Measurements from ENCODE around the gene TTC34. TPM values are rescaled to one million over a fixed set of nuclear protein-coding genes. Genes with fewer than 3 reads are reported as not detected.
"Not testable (repeated sequence)": the region's sequence is repeated elsewhere in the genome, so short reads cannot be mapped to it uniquely, and the experiment has no call there.

Gene TTC34
- total RNA-seq, 6 experiments from 2014 or later = 0.11 to 0.19 (median 0.16) TPM

DNA sequence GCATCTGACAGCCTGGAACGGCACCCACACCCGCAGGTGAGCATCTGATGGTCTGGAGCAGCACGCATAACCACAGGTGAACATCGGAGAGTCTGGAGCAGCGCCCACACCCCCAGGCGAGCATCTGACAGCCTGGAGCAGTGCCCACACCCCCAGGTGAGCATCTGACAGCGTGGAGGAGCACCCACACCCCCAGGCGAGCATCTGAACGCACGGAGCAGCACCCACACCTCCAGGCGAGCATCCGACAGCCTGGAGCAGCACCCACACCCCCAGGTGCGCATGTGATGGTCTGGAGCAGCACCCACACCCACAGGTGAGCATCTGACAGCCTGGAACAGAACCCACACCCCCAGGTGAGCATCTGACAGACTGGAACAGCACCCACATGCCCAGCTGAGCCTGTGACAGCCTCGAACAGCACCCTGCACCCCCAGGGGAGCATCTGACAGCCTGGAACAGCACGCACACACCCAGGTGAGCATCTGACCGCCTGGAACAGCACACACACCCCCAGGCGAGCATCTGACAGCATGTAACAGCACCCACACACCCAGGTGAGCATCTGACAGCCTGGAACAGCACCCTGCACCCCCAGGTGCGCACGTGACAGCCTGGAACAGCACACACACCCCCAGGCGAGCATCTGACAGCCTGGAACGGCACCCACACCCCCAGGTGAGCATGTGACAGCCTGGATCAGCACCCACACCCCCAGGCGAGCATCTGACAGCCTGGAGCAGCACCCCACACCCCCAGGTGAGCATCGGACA, 115.2 kb downstream of the TTC34 start:
- not testable (repeated sequence) for H3K27me3 Mint-ChIP-seq (ENCODE audit: insufficient read depth); H3K4me1 Mint-ChIP-seq (ENCODE audit: low read depth); H3K4me3 Mint-ChIP-seq; DNase-seq; H3K27ac Mint-ChIP-seq; H3K36me3 Mint-ChIP-seq (ENCODE audit: low read depth)
- peaks cover 22% of the 10 kb centered on the region for H3K9me3 Mint-ChIP-seq

DNA sequence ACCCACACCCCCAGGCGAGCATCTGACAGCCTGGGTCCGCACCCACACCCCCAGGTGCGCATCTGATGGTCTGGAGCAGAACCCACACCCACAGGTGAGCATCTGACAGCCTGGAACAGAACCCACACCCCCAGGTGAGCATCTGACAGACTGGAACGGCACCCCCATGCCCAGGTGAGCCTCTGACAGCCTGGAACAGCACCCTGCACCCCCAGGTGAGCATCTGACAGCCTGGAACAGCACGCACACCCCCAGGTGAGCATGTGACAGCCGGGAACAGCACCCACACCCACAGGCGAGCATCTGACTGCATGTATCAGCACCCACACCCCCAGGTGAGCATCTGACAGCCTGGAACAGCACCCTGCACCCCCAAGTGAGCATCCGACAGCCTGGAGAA, 115.8 kb downstream of the TTC34 start:
- not testable (repeated sequence) for H3K4me1 Mint-ChIP-seq (ENCODE audit: low read depth); H3K27ac Mint-ChIP-seq; DNase-seq; H3K4me3 Mint-ChIP-seq; H3K27me3 Mint-ChIP-seq (ENCODE audit: insufficient read depth); H3K36me3 Mint-ChIP-seq (ENCODE audit: low read depth)
- peaks cover 22% of the 10 kb centered on the region for H3K9me3 Mint-ChIP-seq

GRCh38 chr1:2684878-2685277, 116.6 kb downstream of the TTC34 start:
- H3K4me1 Mint-ChIP-seq (ENCODE audit: low read depth); H3K4me3 Mint-ChIP-seq; H3K27me3 Mint-ChIP-seq (ENCODE audit: insufficient read depth); DNase-seq; H3K27ac Mint-ChIP-seq; H3K36me3 Mint-ChIP-seq (ENCODE audit: low read depth): not testable (repeated sequence)
- peaks cover 22% of the 10 kb centered on the region for H3K9me3 Mint-ChIP-seq

GRCh38 chr1:2684000-2684399, 117.5 kb downstream of the TTC34 start:
- not testable (repeated sequence) for H3K4me3 Mint-ChIP-seq; H3K27me3 Mint-ChIP-seq (ENCODE audit: insufficient read depth); H3K27ac Mint-ChIP-seq; DNase-seq; H3K4me1 Mint-ChIP-seq (ENCODE audit: low read depth); H3K36me3 Mint-ChIP-seq (ENCODE audit: low read depth)
- peaks cover 22% of the 10 kb centered on the region for H3K9me3 Mint-ChIP-seq

DNA sequence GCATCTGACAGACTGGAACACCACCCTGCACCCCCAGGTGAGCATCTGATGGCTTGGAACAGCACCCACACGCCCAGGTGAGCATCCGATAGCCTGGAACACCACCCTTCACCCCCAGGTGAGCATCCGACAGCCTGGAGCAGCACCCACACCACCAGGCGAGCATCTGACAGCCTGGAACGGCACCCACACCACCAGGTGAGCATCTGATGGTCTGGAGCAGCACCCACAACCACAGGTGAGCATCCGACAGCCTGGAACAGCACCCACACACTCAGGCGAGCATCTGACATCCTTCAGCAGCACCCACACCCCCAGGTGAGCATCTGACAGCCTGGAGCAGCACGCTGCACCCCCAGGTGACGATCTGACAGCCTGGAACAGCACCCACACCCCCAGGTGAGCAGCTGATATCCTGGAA, 118.2 kb downstream of the TTC34 start:
- H3K4me3 Mint-ChIP-seq; H3K4me1 Mint-ChIP-seq (ENCODE audit: low read depth); H3K27me3 Mint-ChIP-seq (ENCODE audit: insufficient read depth); H3K36me3 Mint-ChIP-seq (ENCODE audit: low read depth); DNase-seq; H3K27ac Mint-ChIP-seq: not testable (repeated sequence)
- H3K9me3 Mint-ChIP-seq = peaks cover 22% of the 10 kb centered on the region

- not testable (repeated sequence) for H3K27ac Mint-ChIP-seq; H3K27me3 Mint-ChIP-seq (ENCODE audit: insufficient read depth); H3K4me1 Mint-ChIP-seq (ENCODE audit: low read depth); H3K36me3 Mint-ChIP-seq (ENCODE audit: low read depth); H3K4me3 Mint-ChIP-seq; DNase-seq
- peaks cover 17% of the 10 kb centered on the region for H3K9me3 Mint-ChIP-seq
Observed at GRCh38 chr1:2682879-2683278, 118.6 kb downstream of the TTC34 start.

GRCh38 chr1:2676726-2677125, 124.8 kb downstream of the TTC34 start:
- not testable (repeated sequence) for H3K4me3 Mint-ChIP-seq; H3K36me3 Mint-ChIP-seq (ENCODE audit: low read depth); H3K27ac Mint-ChIP-seq; DNase-seq; H3K9me3 Mint-ChIP-seq; H3K4me1 Mint-ChIP-seq (ENCODE audit: low read depth); H3K27me3 Mint-ChIP-seq (ENCODE audit: insufficient read depth)

- not testable (repeated sequence) for H3K4me1 Mint-ChIP-seq (ENCODE audit: low read depth); DNase-seq; H3K36me3 Mint-ChIP-seq (ENCODE audit: low read depth); H3K4me3 Mint-ChIP-seq; H3K27me3 Mint-ChIP-seq (ENCODE audit: insufficient read depth); H3K27ac Mint-ChIP-seq; H3K9me3 Mint-ChIP-seq
Observed at GRCh38 chr1:2671656-2672055, 129.8 kb downstream of the TTC34 start.

GRCh38 chr1:2659806-2660205, 141.7 kb downstream of the TTC34 start:
- not testable (repeated sequence) for H3K27me3 Mint-ChIP-seq (ENCODE audit: insufficient read depth)

GRCh38 chr1:2657909-2658308, 143.6 kb downstream of the TTC34 start:
- not testable (repeated sequence) for H3K27ac Mint-ChIP-seq; H3K4me3 Mint-ChIP-seq; DNase-seq; H3K27me3 Mint-ChIP-seq (ENCODE audit: insufficient read depth); H3K4me1 Mint-ChIP-seq (ENCODE audit: low read depth)
- Mint-ChIP-seq H3K9me3 (peaks cover 32% of the 10 kb centered on the region), H3K36me3 (ENCODE audit: low read depth) (peaks cover 30% of the 10 kb centered on the region)

More at GRCh38 chr1:2659806-2660205, 141.7 kb downstream of the TTC34 start:
- DNase-seq; H3K4me1 Mint-ChIP-seq (ENCODE audit: low read depth); H3K4me3 Mint-ChIP-seq; H3K27ac Mint-ChIP-seq: not testable (repeated sequence)
- Mint-ChIP-seq H3K36me3 (ENCODE audit: low read depth) (peaks cover 11% of the 10 kb centered on the region), H3K9me3 (peaks cover 13% of the 10 kb centered on the region)

- H3K27me3 Mint-ChIP-seq (ENCODE audit: insufficient read depth); H3K27ac Mint-ChIP-seq; H3K4me3 Mint-ChIP-seq; H3K4me1 Mint-ChIP-seq (ENCODE audit: low read depth); DNase-seq: not testable (repeated sequence)
- peaks cover 40% of the 10 kb centered on the region for H3K9me3 Mint-ChIP-seq
- H3K36me3 Mint-ChIP-seq (ENCODE audit: low read depth) = peaks cover 38% of the 10 kb centered on the region
Observed at GRCh38 chr1:2657124-2657523, 144.4 kb downstream of the TTC34 start.

DNA sequence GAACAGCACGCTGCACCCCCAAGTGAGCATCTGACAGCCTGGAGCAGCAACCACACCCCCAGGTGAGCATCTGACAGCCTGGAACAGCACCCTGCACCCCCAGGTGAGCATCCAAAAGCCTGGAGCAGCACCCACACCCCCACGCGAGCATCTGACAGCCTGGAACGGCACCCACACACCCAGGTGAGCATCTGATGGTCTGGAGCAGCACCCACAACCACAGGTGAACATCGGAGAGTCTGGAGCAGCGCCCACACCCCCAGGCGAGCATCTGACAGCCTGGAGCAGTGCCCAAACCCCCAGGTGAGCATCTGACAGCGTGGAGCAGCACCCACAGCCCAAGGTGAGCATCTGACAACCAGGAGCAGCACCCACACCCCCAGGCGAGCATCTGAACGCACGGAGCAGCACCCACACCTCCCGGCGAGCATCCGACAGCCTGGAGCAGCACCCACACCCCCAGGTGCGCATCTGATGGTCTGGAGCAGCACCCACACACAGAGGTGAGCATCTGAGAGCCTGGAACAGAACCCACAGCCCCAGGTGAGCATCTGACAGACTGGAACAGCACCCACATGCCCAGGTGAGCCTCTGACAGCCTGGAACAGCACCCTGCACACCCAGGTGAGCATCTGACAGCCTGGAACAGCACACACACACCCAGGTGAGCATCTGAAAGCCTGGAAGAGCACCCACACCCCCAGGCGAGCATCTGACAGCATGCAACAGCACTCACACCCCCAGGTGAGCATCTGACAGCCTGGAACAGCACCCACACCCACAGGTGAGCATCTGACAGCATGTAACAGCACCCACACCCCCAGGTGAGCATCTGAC, 145.7 kb downstream of the TTC34 start:
- H3K27me3 Mint-ChIP-seq (ENCODE audit: insufficient read depth); H3K27ac Mint-ChIP-seq; H3K4me1 Mint-ChIP-seq (ENCODE audit: low read depth); H3K4me3 Mint-ChIP-seq: not testable (repeated sequence)
- H3K36me3 Mint-ChIP-seq (ENCODE audit: low read depth) = peaks cover 40% of the 10 kb centered on the region
- H3K9me3 Mint-ChIP-seq = peaks cover 43% of the 10 kb centered on the region
- DNase-seq = peak; percentile 15

- H3K27ac Mint-ChIP-seq; H3K4me1 Mint-ChIP-seq (ENCODE audit: low read depth); H3K4me3 Mint-ChIP-seq; H3K27me3 Mint-ChIP-seq (ENCODE audit: insufficient read depth): not testable (repeated sequence)
- Mint-ChIP-seq H3K9me3 (peaks cover 43% of the 10 kb centered on the region), H3K36me3 (ENCODE audit: low read depth) (peaks cover 40% of the 10 kb centered on the region)
- peak; percentile 11 for DNase-seq
Observed at GRCh38 chr1:2654443-2654948, 147.0 kb downstream of the TTC34 start.
